ENCODE measurements around the gene SLC24A5.

SLC24A5 gene

DNA sequence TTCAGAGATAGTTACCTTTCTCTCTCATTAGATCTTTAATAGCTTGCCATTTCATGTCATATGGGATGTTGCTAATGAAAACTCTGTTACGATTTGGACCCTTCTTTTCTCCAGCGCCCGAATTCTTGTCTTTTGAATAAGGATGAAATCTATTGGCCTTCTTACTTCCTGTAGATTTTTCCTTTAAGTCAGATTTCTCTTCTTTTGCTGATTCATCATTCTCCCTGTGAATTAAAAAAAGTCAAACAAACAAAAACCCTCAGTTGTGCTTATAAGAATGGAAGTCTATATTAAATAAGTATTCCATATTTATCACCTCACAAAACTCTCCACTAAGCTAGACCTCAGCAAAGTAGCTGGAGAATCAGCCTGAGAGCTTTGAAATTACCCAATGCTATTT is 47.8 kb downstream of the SLC24A5 start:
- H3K4me1 ChIP-seq (ENCODE audit: low read length), result no peaks in the 10 kb centered on the region
- no peaks in the 10 kb centered on the region for H3F3A ChIP-seq (ENCODE audit: insufficient read depth, low read length)
- no peak overlapping the region for H3K27ac ChIP-seq (ENCODE audit: low read length)
- no peak overlapping the region for H2AFZ ChIP-seq (ENCODE audit: low read length)
- no peaks in the 10 kb centered on the region for H3K9me2 ChIP-seq (replicated peaks; ENCODE audit: insufficient read depth, low read length)
- peaks cover 8% of the 10 kb centered on the region; the same call in 1 of the 2 replicates for H3K79me2 ChIP-seq (ENCODE audit: low read length)
- H3K27me3 ChIP-seq (replicated peaks; ENCODE audit: insufficient read depth, low read length), result no peaks in the 10 kb centered on the region
- no peaks in the 10 kb centered on the region for H4K20me1 ChIP-seq (ENCODE audit: insufficient read depth, low read length)
- DNase-seq, result no peak
- no peak overlapping the region for H3K4me3 ChIP-seq (ENCODE audit: low read length)
- TF ChIP-seq EZH2 (optimal IDR thresholded peaks at IDR 0.05; ENCODE audit: low read depth, low read length) (no peak), EZH2phosphoT487 (IDR thresholded peaks at IDR 0.05; ENCODE audit: low read length) (no peak)
- TF ChIP-seq, protein P1, sequence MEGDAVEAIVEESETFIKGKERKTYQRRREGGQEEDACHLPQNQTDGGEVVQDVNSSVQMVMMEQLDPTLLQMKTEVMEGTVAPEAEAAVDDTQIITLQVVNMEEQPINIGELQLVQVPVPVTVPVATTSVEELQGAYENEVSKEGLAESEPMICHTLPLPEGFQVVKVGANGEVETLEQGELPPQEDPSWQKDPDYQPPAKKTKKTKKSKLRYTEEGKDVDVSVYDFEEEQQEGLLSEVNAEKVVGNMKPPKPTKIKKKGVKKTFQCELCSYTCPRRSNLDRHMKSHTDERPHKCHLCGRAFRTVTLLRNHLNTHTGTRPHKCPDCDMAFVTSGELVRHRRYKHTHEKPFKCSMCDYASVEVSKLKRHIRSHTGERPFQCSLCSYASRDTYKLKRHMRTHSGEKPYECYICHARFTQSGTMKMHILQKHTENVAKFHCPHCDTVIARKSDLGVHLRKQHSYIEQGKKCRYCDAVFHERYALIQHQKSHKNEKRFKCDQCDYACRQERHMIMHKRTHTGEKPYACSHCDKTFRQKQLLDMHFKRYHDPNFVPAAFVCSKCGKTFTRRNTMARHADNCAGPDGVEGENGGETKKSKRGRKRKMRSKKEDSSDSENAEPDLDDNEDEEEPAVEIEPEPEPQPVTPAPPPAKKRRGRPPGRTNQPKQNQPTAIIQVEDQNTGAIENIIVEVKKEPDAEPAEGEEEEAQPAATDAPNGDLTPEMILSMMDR (IDR thresholded peaks at IDR 0.05; ENCODE audit: low read length), result no peak
- no peaks in the 10 kb centered on the region for H3K36me3 ChIP-seq (replicated peaks; ENCODE audit: insufficient read depth, low read length)
- no peak overlapping the region for H3K4me2 ChIP-seq (ENCODE audit: low read depth, low read length)
- no peaks in the 10 kb centered on the region for H3K9me3 ChIP-seq (replicated peaks; ENCODE audit: insufficient read depth, low read length)
- H3K9ac ChIP-seq (ENCODE audit: low read length), result no peak overlapping the region

DNA sequence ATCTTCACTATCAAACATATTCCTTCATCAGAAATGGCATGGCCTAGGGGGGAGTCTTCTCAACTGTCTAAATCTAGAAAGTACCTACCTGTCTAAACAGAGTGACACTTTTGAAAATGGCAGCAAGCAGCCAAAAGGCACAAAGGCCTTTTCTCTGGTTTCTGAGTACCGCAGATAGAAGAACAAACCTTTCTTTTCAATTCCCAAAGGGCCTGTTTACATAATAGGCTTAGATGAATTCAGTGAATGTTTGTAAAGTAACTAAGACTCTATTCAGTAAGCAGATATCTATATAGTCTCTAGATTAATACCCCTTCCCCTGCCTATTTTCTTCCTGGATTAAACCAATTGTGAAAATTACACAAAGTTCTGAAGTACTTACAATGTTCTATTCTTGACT is 50.2 kb downstream of the SLC24A5 start:
- no peaks in the 10 kb centered on the region for H3K9me2 ChIP-seq (replicated peaks; ENCODE audit: insufficient read depth, low read length)
- H3K27me3 ChIP-seq (replicated peaks; ENCODE audit: insufficient read depth, low read length), result no peaks in the 10 kb centered on the region
- H3K36me3 ChIP-seq (replicated peaks; ENCODE audit: insufficient read depth, low read length), result no peaks in the 10 kb centered on the region
- no peak overlapping the region for H3K9ac ChIP-seq (ENCODE audit: low read length)
- no peaks in the 10 kb centered on the region for H3K4me1 ChIP-seq (ENCODE audit: low read length)
- H3F3A ChIP-seq (ENCODE audit: insufficient read depth, low read length), result no peaks in the 10 kb centered on the region
- no peak for DNase-seq
- no peaks in the 10 kb centered on the region for H3K9me3 ChIP-seq (replicated peaks; ENCODE audit: insufficient read depth, low read length)
- no peak overlapping the region for H3K4me2 ChIP-seq (ENCODE audit: low read depth, low read length)
- H3K27ac ChIP-seq (ENCODE audit: low read length), result no peak overlapping the region
- no peak for TF ChIP-seq EZH2phosphoT487 (IDR thresholded peaks at IDR 0.05; ENCODE audit: low read length)
- TF ChIP-seq EZH2 (optimal IDR thresholded peaks at IDR 0.05; ENCODE audit: low read depth, low read length), result no peak
- TF ChIP-seq, protein P1 (IDR thresholded peaks at IDR 0.05; ENCODE audit: low read length), result no peak
- no peak overlapping the region for H3K4me3 ChIP-seq (ENCODE audit: low read length)
- H4K20me1 ChIP-seq (ENCODE audit: insufficient read depth, low read length), result no peaks in the 10 kb centered on the region
- peaks cover 13% of the 10 kb centered on the region; the same call in 1 of the 2 replicates for H3K79me2 ChIP-seq (ENCODE audit: low read length)
- no peak overlapping the region for H2AFZ ChIP-seq (ENCODE audit: low read length)

GRCh38 chr15:48175126-48175525 is 54.3 kb downstream of the SLC24A5 start:
- Histone ChIP-seq H3K9ac (ENCODE audit: low read length) (no peak overlapping the region), H3K4me1 (ENCODE audit: low read length) (peaks cover 8% of the 10 kb centered on the region), H3K9me3 (replicated peaks; ENCODE audit: insufficient read depth, low read length) (no peaks in the 10 kb centered on the region), H3K9me2 (replicated peaks; ENCODE audit: insufficient read depth, low read length) (no peaks in the 10 kb centered on the region), H4K20me1 (ENCODE audit: insufficient read depth, low read length) (no peaks in the 10 kb centered on the region), H3K27ac (ENCODE audit: low read length) (no peak overlapping the region), H3K79me2 (ENCODE audit: low read length) (peaks cover 13% of the 10 kb centered on the region; the same call in 1 of the 2 replicates), H3K36me3 (replicated peaks; ENCODE audit: insufficient read depth, low read length) (no peaks in the 10 kb centered on the region), H2AFZ (ENCODE audit: low read length) (no peak overlapping the region), H3K4me2 (ENCODE audit: low read depth, low read length) (no peak overlapping the region), H3F3A (ENCODE audit: insufficient read depth, low read length) (no peaks in the 10 kb centered on the region), H3K27me3 (replicated peaks; ENCODE audit: insufficient read depth, low read length) (no peaks in the 10 kb centered on the region), H3K4me3 (ENCODE audit: low read length) (no peak overlapping the region)
- no peak for DNase-seq
- TF ChIP-seq EZH2 (optimal IDR thresholded peaks at IDR 0.05; ENCODE audit: low read depth, low read length) (no peak), EZH2phosphoT487 (IDR thresholded peaks at IDR 0.05; ENCODE audit: low read length) (no peak)
- TF ChIP-seq, protein P1 (IDR thresholded peaks at IDR 0.05; ENCODE audit: low read length), result no peak
